MCF 10A (cell line): ENCODE results near the gene USP54. TPM values are rescaled to one million over a fixed set of nuclear protein-coding genes. Genes with fewer than 3 reads are reported as not detected.

ENCODE experiments used
- BruUV-seq: library from RNA; stranded (reverse); fragments of 400-500 nt; replicated peaks from 2 replicates; lab custom pipeline; 2021; lab: Mats Ljungman, UMichigan
- CTCF ChIA-PET: fragments of 300-600 bp; sonication (Branson Sonifier 250); formaldehyde crosslinking; extraction: SDS; loops from one replicate; lab custom pipeline; 2021; ENCODE audit warnings: antibody characterized with exemption, inconsistent platforms; lab: Yijun Ruan, JAX
- POLR2A ChIA-PET: fragments of 300-600, 350-650 bp; sonication (Branson Sonifier 250); formaldehyde crosslinking; extraction: SDS; loops from one replicate; lab custom pipeline; 2020; ENCODE audit warnings: antibody characterized with exemption, inconsistent platforms; lab: Yijun Ruan, JAX
- DNase-seq: peaks from one replicate; pipeline ENCODE4 v3.0.0-alpha.2; 2018; ENCODE audit not compliant: unreplicated experiment
- H3K27ac Mint-ChIP-seq: one replicate; pipeline ENCODE4 v1.8.0; 2022; ENCODE audit warnings: mild to moderate bottlenecking, low read depth, mixed read lengths; ENCODE audit not compliant: unreplicated experiment
- H3K27me3 Mint-ChIP-seq: one replicate; pipeline ENCODE4 v1.8.0; 2022; ENCODE audit warnings: mixed read lengths; ENCODE audit not compliant: insufficient read depth, unreplicated experiment
- H3K36me3 Mint-ChIP-seq: one replicate; pipeline ENCODE4 v1.8.0; 2022; ENCODE audit warnings: mild to moderate bottlenecking, moderate library complexity, mixed read lengths; ENCODE audit not compliant: insufficient read depth, unreplicated experiment
- H3K4me1 Mint-ChIP-seq: one replicate; pipeline ENCODE4 v1.8.0; 2022; ENCODE audit warnings: mixed read lengths; ENCODE audit not compliant: insufficient read depth, unreplicated experiment
- H3K4me3 Mint-ChIP-seq: one replicate; pipeline ENCODE4 v1.8.0; 2022; ENCODE audit warnings: mild to moderate bottlenecking, moderate library complexity, mixed read lengths; ENCODE audit not compliant: unreplicated experiment
- H3K9me3 Mint-ChIP-seq: one replicate; pipeline ENCODE4 v1.8.0; 2022; ENCODE audit warnings: mixed read lengths; ENCODE audit not compliant: unreplicated experiment
- intact Hi-C: fragments of 100-400 bp; cut with micrococcal nuclease; formaldehyde crosslinking; loops from 2 replicates; pipeline ENCODE4 v1.14.1; 2022
- total RNA-seq: library from RNA; stranded (reverse); gene quantifications from 2 replicates; pipeline ENCODE4 v1.2.3, GENCODE V29; 2022
- TF ChIP-seq, protein P1 (sequence below): fragments of 200-600 bp; IDR thresholded peaks from one replicate; pipeline ENCODE4 v1.8.0; 2022; ENCODE audit warnings: antibody characterized with exemption, mild to moderate bottlenecking; ENCODE audit not compliant: unreplicated experiment

The USP54 gene
- total RNA-seq, 1 experiment from 2014 or later: 19.6 TPM

DNA sequence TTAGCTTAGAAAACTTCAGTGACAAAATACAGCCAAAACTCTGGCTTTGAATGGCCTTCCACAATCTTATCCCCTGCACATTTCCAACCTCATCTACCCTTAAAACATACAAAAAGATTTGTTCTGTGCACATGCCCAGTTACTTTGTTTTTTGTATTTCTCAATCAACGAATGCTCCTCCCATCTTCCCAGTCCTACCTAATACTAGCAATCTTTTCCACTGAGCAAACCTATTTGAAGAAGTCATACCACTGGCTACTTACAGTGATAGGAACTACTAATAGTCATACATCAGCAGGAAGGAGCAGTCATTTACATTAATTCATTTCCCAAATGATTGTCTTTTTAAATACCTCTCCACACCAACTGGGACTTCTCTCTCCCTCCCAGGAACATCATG lies 2.5 kb downstream of the USP54 start:
- Mint-ChIP-seq H3K4me3 (no peak overlapping the region), H3K27ac (peak overlapping the region; percentile 7), H3K27me3 (no peaks in the 10 kb centered on the region), H3K9me3 (no peaks in the 10 kb centered on the region), H3K36me3 (no peaks in the 10 kb centered on the region), H3K4me1 (peaks cover 40% of the 10 kb centered on the region)
- POLR2A ChIA-PET: interaction anchor here (1.0 to 5.3 kb wide), 3 partner anchors 12 to 25 kb away, joined by 3 to 43 read pairs (median 4); no protein-coding TSS in a partner anchor
- TF ChIP-seq, protein P1, sequence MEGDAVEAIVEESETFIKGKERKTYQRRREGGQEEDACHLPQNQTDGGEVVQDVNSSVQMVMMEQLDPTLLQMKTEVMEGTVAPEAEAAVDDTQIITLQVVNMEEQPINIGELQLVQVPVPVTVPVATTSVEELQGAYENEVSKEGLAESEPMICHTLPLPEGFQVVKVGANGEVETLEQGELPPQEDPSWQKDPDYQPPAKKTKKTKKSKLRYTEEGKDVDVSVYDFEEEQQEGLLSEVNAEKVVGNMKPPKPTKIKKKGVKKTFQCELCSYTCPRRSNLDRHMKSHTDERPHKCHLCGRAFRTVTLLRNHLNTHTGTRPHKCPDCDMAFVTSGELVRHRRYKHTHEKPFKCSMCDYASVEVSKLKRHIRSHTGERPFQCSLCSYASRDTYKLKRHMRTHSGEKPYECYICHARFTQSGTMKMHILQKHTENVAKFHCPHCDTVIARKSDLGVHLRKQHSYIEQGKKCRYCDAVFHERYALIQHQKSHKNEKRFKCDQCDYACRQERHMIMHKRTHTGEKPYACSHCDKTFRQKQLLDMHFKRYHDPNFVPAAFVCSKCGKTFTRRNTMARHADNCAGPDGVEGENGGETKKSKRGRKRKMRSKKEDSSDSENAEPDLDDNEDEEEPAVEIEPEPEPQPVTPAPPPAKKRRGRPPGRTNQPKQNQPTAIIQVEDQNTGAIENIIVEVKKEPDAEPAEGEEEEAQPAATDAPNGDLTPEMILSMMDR: no peak
- DNase-seq: no peak
- intact Hi-C loops: no loop called here
- CTCF ChIA-PET: no interaction called here
- BruUV-seq: no TSS peak

DNA sequence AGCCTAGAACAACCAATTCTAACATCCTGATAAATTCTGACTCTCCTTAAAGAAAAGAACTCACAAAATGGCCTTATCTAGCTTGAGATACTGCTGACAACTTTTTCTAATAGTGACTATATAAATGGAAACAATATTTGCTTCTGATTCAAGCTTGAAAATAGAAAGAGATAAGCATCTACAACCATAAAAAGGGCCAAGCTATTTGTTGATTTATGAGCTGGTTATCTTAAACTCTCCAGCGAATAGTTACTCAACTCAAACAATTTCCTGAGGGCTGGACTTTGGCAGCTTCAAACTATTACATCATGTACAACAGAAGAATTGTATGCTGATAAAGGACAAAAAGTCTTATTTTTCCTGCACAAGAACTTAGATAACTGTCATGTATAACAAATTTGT lies 4.6 kb downstream of the USP54 start:
- peaks cover 7% of the 10 kb centered on the region for H3K36me3 Mint-ChIP-seq
- CTCF ChIA-PET: interaction anchor here (0.6 to 0.7 kb wide), 2 partner anchors 57 to 164 kb away, joined by 3 read pairs; no protein-coding TSS in a partner anchor

DNA sequence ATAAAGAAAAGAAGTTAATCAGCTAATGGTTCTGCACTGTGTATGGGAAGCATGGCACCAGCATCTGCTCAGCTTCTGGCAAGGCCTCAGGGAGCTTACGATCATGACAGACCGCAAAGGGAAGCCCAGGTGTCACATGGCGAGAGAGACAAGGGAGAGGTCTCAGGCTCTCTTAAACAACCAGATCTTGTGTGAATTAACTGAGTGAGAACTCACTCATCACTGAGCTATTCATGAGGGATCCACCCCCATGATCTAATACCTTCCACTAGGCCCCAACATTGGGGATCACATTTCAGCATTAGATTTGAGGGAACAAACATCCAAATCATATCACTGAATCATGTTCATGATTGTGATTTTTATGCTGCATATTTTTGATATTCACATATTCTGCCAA lies 5.8 kb downstream of the USP54 start:
- TF ChIP-seq, protein P1: no peak
- Mint-ChIP-seq H3K27me3 (no peaks in the 10 kb centered on the region), H3K9me3 (no peaks in the 10 kb centered on the region), H3K4me3 (no peak overlapping the region), H3K4me1 (peaks cover 28% of the 10 kb centered on the region), H3K36me3 (peaks cover 7% of the 10 kb centered on the region), H3K27ac (no peak overlapping the region)
- BruUV-seq: no TSS peak
- no peak for DNase-seq
- CTCF ChIA-PET: no interaction called here
- intact Hi-C loops: no loop called here
- POLR2A ChIA-PET: interaction anchor here (1.0 to 5.3 kb wide), 3 partner anchors 8 to 41 kb away, joined by 3 to 43 read pairs (median 8); no protein-coding TSS in a partner anchor

More for the DNA sequence above, 4.6 kb downstream of the USP54 start:
- no peaks in the 10 kb centered on the region for H3K9me3 Mint-ChIP-seq
- no peaks in the 10 kb centered on the region for H3K27me3 Mint-ChIP-seq
- H3K27ac Mint-ChIP-seq: peak overlapping the region; percentile 41
- POLR2A ChIA-PET: interaction anchor here (0.6 to 5.3 kb wide), 7 partner anchors 10 to 1769 kb away, joined by 3 to 43 read pairs (median 5); no protein-coding TSS in a partner anchor
- BruUV-seq: no TSS peak
- TF ChIP-seq, protein P1: no peak
- peak; percentile 49 for DNase-seq
- no peak overlapping the region for H3K4me3 Mint-ChIP-seq
- H3K4me1 Mint-ChIP-seq: peaks cover 35% of the 10 kb centered on the region
- intact Hi-C loops: no loop called here

DNA sequence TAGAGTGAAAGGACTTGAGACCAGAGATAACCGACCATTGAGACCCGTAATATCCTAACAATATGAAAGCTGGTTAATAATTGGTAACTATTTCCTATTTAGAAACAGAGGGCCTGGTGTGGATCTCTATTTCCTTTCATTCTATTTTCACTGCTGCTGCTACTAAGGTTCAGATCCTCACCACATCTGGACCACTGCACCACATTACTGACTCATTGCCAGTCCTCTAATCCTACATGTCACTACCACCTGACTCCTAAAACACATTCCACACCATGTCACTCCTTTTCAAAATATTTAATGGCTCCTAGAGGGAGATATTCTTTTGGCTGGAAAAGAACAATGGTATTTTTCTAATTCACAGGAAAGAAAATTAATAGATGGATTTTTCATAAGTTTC lies 6.4 kb downstream of the USP54 start:
- POLR2A ChIA-PET: interaction anchor here (2.6 to 5.3 kb wide), 2 partner anchors 8 to 17 kb away, joined by 8 to 43 read pairs; no protein-coding TSS in a partner anchor
- CTCF ChIA-PET: no interaction called here
- H3K4me3 Mint-ChIP-seq: no peak overlapping the region
- peaks cover 7% of the 10 kb centered on the region for H3K36me3 Mint-ChIP-seq
- H3K27ac Mint-ChIP-seq: no peak overlapping the region
- TF ChIP-seq, protein P1: no peak
- H3K27me3 Mint-ChIP-seq: no peaks in the 10 kb centered on the region
- no peak for DNase-seq
- intact Hi-C loops: no loop called here
- H3K9me3 Mint-ChIP-seq: no peaks in the 10 kb centered on the region
- BruUV-seq: no TSS peak
- H3K4me1 Mint-ChIP-seq: peaks cover 27% of the 10 kb centered on the region
